ENCODE results near the gene DCP1B. TPM values are rescaled to one million over a fixed set of nuclear protein-coding genes. Genes with fewer than 3 reads are reported as not detected.

DCP1B gene
- total and polyA plus RNA-seq, 4 donors: 3.5 to 5.5 (median 4.6) TPM

- Histone ChIP-seq H3K9ac (ENCODE audit: low read depth in 1 of 2, low read length in 2 of 2) (no peak overlapping the region), H3K27me3 (ENCODE audit: control insufficient read depth in 4 of 4, insufficient read depth in 4 of 4, low read length in 3 of 4) (no peaks in the 10 kb centered on the region), H3K9me3 (ENCODE audit: control insufficient read depth in 4 of 4, low read length in 3 of 4) (no peaks in the 10 kb centered on the region), H3K4me1 (ENCODE audit: control insufficient read depth in 4 of 4, insufficient read depth in 4 of 4, low read length in 3 of 4) (peaks cover 2 to 21% (median 16%) of the 10 kb centered on the region in 4 donors), H3K27ac (ENCODE audit: low read depth in 1 of 2, low read length in 2 of 2) (no peak overlapping the region), H3K36me3 (ENCODE audit: control insufficient read depth in 4 of 4, insufficient read depth in 3 of 4, low read depth in 1 of 4, low read length in 3 of 4) (peaks cover 0 to 7% (median 4%) of the 10 kb centered on the region in 4 donors), H3K4me3 (ENCODE audit: low read depth in 1 of 3, low read length in 3 of 3) (no peak overlapping the region)
- WGBS: 93% methylated on average over 5 of the region's 5 CpGs
- TF ChIP-seq TAF1 (conservative IDR thresholded peaks at IDR 0.05): no peak
- no peak for DNase-seq (ENCODE audit: low spot score)
Measured at GRCh38 chr12:1934068-1934467, 70.2 kb downstream of the DCP1B start.

GRCh38 chr12:1933342-1934051 lies 70.8 kb downstream of the DCP1B start:
- no peaks in the 10 kb centered on the region for H3K27me3 ChIP-seq (ENCODE audit: control insufficient read depth in 4 of 4, insufficient read depth in 4 of 4, low read length in 3 of 4)
- TF ChIP-seq FOXA1 (IDR thresholded peaks at IDR 0.05) (no peak), RAD21 (IDR thresholded peaks at IDR 0.05) (no peak), RXRA (IDR thresholded peaks at IDR 0.05) (no peak), SP1 (IDR thresholded peaks at IDR 0.05) (no peak), HNF4G (IDR thresholded peaks at IDR 0.05) (no peak), NR2F2 (IDR thresholded peaks at IDR 0.05) (no peak), YY1 (IDR thresholded peaks at IDR 0.05) (no peak), CTCF (IDR thresholded peaks at IDR 0.05; ENCODE audit: low read depth, low read length, missing input control) (no peak), FOXA2 (IDR thresholded peaks at IDR 0.05) (no peak), EGR1 (IDR thresholded peaks at IDR 0.05; ENCODE audit: low read depth in 2 of 2) (no peak), ZBTB33 (IDR thresholded peaks at IDR 0.05) (no peak), HNF4A (conservative IDR thresholded peaks at IDR 0.05) (no peak), MAX (IDR thresholded peaks at IDR 0.05) (no peak), GABPA (IDR thresholded peaks at IDR 0.05 in 1 of 2, conservative IDR thresholded peaks at IDR 0.05 in 1 of 2) (no peak), REST (IDR thresholded peaks at IDR 0.05) (no peak), ATF3 (IDR thresholded peaks at IDR 0.05) (no peak), TAF1 (conservative IDR thresholded peaks at IDR 0.05) (no peak)
- WGBS: 80% methylated on average over 16 of the region's 16 CpGs
- H3K9me3 ChIP-seq (ENCODE audit: control insufficient read depth in 4 of 4, low read length in 3 of 4): no peaks in the 10 kb centered on the region
- peaks cover 2 to 20% (median 16%) of the 10 kb centered on the region in 4 donors for H3K4me1 ChIP-seq (ENCODE audit: control insufficient read depth in 4 of 4, insufficient read depth in 4 of 4, low read length in 3 of 4)
- no peak overlapping the region for H3K27ac ChIP-seq (ENCODE audit: low read depth in 1 of 2, low read length in 2 of 2)
- DNase-seq (ENCODE audit: low spot score): peak; percentile 29
- peaks cover 0 to 6% (median 3%) of the 10 kb centered on the region in 4 donors for H3K36me3 ChIP-seq (ENCODE audit: control insufficient read depth in 4 of 4, insufficient read depth in 3 of 4, low read depth in 1 of 4, low read length in 3 of 4)
- no peak overlapping the region for H3K9ac ChIP-seq (ENCODE audit: low read depth in 1 of 2, low read length in 2 of 2)
- no peak overlapping the region for H3K4me3 ChIP-seq (ENCODE audit: low read depth in 1 of 3, low read length in 3 of 3)
